Hindlimb muscle (tissue), 1 donor: ENCODE data around the gene IFT20. TPM values are rescaled to one million over a fixed set of nuclear protein-coding genes. Genes with fewer than 3 reads are reported as not detected.

Experiments
- DNase-seq: peaks from one replicate; pipeline ENCODE4 v3.0.0-alpha.2; 2013
- polyA plus RNA-seq: library from polyadenylated mRNA; unstranded; fragments of 120-200 nt; gene quantifications from one replicate; pipeline ENCODE4 v1.2.1, GENCODE V29; 2013; ENCODE audit not compliant: insufficient read length

The IFT20 gene, protein sequence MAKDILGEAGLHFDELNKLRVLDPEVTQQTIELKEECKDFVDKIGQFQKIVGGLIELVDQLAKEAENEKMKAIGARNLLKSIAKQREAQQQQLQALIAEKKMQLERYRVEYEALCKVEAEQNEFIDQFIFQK
- 27.1 TPM for polyA plus RNA-seq

DNA sequence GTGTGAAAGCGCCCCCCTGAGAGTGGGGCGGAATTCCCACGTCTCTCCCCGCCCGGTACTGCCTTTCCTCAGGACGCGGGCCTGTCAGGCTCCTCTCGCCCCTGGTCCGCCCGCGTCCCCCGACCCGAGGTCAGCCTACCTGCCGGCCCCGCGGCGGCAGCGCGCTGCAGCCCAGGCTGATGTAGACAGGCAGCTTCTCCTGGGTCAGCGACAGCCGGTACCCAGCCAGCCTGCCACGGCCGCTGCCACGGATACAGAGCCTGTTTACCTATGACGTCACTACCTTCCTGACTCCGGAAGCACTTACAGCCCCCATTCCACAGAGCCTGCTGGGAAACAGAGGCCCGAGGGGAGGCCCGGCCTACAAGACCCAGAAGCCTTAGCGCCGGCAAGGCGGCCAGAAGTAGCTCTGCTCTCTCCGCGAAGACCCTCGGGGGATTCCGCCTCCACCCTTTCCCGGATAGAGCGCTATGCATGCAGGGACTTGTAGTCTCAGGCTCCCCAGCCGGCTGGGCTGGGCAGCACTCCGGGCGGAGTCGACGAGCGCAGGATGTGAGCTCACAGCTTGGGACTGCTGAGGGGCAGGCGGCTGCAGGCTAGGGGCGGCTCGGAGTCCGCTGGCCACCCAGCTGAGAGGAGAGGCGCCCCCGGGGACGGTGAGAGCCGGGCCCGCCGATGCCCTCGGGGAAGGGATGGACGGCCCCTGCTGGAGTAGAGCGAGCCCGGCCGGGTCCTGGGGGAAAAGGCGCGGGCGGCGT lies at the start of gene IFT20, which contains the start of gene TNFAIP1:
Gene IFT20 (minus strand): TSS at position 272 of the 758 bp plus-strand sequence. CDS start 3,487 bp downstream, outside the sequence.
Gene TNFAIP1 (plus strand): TSS at position 561 of the 758 bp plus-strand sequence. CDS start 3,761 bp downstream, outside the sequence.
- DNase-seq: peak; percentile 100

DNA sequence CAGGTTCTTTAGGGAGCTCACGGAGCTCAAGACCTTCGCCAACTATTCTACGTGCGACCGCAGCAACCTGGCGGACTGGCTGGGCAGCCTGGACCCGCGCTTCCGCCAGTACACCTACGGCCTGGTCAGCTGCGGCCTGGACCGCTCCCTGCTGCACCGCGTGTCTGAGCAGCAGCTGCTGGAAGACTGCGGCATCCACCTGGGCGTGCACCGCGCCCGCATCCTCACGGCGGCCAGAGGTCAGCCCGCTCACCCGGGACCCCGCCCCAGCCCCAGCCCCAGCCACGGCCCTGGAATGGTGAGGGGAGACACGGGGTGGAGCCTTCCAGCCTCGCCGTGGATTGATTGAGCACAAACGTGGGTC lies 49.7 kb upstream of the IFT20 start:
- DNase-seq: no peak

DNA sequence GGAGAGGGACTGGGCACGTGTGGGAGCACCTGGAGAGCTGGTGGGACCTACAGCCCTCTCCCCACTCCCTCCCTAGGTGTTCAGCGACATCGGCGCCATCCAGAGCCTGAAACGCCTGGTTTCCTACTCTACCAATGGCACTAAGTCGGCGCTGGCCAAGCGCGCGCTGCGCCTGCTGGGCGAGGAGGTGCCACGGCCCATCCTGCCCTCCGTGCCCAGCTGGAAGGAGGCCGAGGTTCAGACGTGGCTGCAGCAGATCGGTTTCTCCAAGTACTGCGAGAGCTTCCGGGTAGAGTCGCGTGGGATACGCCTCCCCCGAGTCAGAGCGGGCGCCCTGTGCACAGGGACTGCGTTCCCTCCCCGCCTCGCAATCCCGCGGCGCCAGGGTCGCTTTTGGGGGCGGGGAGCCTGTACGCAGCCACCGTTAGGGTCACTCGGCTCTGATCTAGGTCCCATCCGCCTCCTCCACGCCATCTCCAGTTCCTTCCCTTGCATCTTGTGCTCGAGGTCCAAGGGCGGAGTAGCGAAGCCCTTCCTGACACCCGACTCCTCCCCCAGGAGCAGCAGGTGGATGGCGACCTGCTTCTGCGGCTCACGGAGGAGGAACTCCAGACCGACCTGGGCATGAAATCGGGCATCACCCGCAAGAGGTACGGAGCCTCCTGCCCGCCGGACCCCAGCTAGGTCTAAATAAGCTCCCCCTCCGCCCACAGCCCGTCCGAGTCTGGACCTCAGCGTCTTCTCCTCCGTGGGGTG lies 49.2 kb upstream of the IFT20 start:
- no peak for DNase-seq

DNA sequence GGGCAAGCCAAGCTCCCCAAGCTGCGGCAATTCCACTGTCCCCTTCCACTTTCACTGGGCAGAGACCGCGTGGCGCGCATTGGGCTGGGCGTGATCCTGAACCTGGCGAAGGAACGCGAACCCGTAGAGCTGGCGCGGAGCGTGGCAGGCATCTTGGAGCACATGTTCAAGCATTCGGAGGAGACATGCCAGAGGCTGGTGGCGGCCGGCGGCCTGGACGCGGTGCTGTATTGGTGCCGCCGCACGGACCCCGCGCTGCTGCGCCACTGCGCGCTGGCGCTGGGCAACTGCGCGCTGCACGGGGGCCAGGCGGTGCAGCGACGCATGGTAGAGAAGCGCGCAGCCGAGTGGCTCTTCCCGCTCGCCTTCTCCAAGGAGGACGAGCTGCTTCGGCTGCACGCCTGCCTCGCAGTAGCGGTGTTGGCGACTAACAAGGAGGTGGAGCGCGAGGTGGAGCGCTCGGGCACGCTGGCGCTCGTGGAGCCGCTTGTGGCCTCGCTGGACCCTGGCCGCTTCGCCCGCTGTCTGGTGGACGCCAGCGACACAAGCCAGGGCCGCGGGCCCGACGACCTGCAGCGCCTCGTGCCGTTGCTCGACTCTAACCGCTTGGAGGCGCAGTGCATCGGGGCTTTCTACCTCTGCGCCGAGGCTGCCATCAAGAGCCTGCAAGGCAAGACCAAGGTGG lies 46.0 kb upstream of the IFT20 start:
- DNase-seq: no peak

DNA sequence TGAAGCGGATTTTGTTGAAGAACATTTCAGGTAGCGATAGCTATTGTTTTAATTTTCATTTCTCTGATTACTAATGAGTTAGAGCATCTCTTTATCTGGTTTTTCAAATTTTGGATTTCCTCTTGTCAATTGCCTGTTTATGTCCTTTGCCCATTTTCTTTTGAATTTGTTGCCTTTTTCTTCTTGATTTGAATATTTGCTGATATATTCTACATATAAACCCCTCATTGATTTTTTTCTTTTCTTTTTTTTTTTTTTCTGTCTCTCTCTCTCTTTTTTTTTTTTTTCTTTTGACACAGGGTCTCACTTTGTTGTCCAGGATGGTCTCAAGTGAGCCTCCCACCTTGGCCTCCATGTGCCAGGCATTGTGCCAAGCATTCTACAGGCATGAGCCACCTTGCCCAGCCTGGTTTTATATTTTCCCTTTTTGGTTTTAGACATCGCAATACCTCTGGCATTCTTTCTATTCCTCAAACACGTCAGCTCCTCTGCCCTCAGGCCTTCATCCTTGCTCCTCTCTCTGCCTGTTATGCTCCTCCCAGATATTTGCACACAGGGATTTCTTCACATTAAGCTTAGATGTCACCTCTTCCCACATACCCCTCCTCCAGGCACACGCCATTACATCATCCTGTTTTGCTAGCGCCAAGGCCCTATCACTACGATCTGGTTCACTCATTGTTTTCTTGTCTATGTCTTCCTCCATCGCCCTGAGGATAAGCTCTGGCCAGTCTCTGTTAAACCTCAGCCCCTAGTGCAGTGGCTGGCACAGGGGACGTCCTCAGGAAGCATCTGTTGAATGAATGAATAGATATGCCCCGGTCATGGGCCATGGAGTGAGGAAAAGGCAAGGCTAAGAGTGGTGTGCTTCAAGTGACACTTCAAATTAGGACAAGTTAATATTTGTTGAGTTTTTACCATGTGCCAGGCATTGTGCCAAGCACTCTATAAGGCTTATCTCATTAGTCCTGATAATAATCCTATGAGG lies 44.8 kb upstream of the IFT20 start:
- DNase-seq: no peak

DNA sequence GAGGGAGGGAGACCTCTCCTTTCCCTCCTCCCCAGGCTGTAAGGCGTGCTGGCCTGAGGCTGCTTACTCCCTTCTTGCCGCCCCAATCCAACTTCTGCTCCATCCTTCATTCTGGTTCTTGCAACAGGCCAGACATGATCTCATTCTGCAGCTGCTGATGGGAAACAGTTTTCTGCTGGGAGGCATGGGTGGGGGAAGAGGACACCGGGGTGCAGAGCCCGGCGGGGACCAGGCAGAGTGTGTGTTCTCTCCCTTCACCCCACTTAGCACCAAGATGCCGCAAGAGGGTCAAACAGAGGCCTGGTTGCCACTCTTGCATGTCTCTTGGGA lies 37.6 kb upstream of the IFT20 start:
- DNase-seq: no peak

DNA sequence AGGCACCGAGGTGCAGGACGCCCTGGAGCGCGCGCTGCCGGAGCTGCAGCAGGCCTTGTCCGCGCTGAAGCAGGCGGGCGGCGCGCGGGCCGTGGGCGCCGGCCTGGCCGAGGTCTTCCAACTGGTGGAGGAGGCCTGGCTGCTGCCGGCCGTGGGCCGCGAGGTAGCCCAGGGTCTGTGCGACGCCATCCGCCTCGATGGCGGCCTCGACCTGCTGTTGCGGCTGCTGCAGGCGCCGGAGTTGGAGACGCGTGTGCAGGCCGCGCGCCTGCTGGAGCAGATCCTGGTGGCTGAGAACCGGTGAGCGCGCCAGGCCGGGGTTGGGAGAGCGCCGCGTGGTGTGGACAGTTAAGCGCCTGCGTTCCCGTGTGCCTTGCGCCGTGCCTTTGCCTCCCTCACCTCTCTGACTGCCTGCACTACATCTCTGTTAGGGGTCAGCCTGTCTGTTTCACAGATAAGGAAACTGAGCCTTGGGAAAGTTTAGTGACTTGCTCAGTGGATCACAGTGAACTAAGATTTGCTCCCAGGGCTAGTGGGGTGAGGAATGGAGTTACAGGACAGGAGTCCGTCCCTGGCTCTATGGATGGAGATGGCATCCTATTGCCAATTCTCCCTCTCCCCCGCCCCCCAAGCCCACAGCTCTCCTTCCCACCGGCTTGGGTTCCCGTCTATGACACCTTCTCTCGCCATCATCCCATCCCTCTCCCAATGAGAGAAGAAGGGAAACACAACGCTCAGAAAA lies 37.1 kb upstream of the IFT20 start:
- peak; percentile 41 for DNase-seq

DNA sequence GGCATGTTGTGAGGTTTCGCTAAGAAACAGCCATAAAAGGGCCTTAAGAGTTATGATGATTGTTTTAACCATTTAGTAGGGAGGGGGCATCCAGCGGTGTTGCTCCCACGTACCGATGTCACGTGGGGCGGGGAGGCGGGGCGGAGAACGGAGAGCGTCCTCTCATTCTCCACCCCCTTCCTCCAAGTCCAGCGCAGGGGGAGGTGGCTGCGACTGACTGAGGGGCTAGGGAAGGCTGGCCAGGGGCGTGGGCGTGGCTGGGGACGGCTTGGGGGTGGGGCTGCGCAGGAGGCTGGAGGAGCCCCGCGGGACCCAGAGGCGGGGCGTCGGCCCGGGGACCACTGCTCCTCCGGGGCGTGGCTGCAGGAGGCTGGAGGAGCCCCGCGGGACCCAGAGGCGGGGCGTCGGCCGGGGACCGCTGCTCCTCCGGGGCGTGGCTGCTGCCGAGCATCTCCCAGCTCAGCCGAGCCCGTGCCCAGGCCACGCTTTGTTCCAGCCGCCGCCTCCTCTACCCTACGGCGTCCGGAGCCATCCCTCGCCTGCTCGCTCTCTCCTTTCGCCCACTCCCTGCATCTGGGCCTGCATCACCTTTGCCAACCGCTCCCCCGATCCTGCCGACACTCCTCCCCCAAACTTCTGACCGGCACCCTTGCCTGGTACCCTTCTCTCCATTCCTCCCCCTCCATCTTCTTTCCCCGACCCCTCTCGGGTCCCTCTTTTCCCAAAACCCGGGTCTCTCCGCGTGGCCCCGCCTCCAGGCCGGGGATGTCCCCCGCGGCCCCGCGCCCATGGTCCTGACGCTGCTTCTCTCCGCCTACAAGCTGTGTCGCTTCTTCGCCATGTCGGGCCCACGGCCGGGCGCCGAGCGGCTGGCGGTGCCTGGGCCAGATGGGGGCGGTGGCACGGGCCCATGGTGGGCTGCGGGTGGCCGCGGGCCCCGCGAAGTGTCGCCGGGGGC lies 36.3 kb upstream of the IFT20 start, which contains the start of gene SARM1:
Gene SARM1 (plus strand): TSS at position 450 of the 958 bp plus-strand sequence. CDS start 339 bp downstream, at position 789.
- DNase-seq: peak; percentile 66

DNA sequence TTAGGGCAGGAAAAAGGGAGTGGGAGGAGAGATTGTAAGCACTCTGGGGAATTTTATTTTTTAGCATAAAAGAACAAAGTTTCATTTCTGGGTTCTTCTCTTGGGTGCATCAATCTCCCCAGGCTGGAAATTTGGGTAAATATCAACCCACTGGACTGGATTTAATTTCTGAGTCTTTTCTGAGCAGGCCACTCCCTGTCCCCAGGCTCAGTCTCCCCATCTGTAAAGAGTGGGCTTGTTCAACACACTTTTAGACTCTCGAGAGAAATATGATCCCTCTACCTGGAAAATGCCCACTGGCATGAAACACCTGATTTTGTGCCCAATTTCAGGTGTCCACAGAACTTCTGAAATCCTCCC lies 35.5 kb upstream of the IFT20 start:
- DNase-seq: no peak

DNA sequence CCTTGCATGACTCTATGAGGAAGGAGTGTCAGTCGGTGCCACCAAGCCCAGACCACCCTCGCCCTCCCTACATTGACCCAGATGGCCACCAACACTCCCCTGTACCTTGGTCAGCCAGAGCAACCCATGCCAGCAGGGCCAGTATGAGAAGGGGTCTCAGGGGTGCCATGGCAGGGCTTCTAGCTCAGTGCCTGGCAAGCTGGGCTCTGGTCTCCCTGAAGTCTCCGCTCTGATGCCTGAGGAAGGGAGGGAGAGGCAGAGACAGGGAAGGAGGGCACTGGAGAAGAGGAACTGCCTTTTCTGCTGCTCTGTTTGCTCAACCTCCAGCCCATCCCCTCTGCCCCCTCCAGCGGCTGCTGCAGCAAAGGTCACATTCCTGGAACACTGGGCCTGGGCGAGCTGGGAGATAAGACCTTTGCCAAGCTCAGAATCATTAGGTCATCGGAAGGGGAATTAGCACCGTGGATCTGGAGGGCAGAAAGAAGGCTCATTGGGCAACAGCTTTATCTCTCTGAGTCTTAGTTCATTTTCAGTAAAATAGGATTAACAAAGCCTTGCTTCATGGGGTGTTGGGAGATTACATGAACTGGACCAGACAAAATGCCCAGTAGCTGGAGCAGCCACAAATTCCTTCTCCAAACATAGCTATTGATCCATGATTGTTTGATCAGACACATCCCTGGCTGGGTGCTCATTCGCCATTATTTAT lies 34.9 kb upstream of the IFT20 start, which contains the start of gene VTN:
Gene VTN (minus strand): TSS at position 273 of the 709 bp plus-strand sequence. CDS start 104 bp downstream, at position 169.
- no peak for DNase-seq

DNA sequence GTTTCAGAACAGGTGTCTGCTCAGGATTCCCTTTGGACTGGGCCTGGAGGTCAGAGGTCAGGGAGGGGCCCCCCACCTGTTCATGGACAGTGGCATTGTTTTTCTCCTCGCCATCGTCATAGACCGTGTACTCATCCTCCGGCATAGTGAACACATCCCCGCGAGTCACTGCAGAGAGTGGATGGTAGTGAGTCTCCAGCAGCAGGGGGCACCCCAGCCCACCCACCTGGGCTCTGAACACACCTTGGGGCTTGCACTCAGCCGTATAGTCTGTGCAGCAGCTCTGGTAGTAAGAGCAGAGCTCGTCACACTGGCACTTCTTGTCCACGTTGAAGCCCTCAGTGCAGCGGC lies 34.4 kb upstream of the IFT20 start:
- no peak for DNase-seq

DNA sequence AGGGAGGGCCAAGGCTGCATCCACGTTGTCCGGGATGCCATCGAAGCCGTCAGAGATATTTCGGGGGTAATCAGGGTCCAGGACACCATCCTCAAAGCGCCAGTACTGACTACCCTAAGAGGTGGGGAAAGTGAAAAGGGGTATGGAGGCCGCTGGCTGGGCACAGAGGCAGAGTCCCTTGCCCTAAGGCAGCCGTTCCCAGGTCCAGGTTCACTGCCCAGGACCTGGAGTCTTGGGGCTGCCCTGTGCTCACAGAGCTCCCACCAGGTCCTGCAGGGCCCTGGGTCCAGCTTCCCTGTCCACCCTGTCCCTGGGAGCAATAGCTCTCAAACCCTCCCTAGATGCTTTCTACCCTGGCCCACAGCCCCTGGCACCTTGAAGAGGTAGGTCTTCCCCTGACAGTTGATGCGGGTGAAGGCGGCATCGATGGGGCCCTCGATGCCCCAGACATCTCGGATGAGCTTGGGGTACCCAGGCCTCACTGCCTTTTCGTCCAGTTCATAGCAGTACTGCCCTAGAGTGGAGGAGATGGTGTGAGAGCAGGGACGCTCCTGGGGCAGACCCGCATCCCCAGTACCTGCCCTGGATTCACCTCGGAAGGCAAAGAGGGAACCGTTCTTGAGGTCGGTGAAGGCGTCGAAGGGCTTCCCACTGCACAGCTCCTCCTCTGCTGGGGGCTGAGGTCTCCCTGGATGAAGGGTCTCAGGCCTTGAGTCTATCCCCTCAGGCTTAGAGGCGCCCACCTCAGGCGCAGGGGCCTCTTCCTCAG lies 33.8 kb upstream of the IFT20 start:
- DNase-seq: no peak

DNA sequence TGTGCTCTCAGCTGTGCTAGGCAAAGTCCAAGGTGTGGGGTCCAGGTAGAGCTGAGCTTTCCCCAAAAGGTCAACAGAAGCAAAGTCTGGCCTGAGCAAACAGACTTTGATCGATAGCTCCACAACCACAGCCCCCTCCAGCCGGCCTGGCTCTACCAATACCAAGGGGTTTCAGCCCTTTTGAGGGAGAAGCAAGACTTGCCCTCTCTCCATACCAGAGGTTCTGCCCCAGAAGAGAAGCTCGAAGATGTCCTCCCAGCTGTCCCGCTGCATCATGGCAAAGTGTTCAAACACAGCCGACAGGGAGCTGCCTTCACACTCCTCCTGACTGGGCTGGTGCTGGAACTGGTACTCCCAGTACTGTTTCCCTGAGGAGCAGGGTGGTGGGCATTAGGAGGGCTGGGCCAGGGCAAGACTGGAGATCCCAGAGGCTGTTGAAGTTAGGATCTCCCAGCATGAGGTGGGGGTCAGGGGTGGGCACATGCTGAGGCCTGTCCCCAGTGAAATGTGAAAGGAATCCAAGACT lies 33.1 kb upstream of the IFT20 start:
- DNase-seq: no peak

DNA sequence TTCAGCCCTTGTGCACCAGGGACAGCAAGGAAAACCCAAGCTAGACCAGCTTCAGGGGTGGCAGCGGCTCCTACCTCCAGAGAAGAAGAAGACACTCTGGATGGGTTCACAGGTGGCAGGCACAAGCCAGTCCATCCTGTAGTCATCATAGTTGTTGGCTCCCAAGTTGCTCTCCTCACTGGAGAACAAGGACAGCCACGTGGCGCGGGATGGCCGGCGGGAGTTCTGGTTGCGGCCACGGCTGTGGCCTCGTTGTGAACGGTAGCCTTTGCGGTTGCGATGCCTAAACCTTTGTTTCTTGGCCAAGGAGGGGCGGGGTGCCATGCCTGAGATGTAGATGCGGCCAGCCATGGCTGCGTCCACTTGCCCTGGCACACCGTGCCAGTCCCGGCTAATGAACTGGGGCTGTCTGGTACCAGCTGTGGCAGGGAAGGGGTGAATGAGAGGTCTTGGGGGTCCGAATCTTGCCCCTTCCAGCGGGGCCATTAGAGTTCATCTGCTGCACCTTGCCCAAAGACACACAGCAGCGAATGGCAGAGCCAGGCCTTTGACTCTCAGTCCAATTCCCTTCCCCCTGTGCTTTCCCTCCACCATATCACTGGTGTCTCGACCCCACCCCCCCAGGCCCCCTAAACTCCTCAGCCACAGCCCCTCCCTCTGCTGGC lies 32.5 kb upstream of the IFT20 start:
- DNase-seq: no peak

DNA sequence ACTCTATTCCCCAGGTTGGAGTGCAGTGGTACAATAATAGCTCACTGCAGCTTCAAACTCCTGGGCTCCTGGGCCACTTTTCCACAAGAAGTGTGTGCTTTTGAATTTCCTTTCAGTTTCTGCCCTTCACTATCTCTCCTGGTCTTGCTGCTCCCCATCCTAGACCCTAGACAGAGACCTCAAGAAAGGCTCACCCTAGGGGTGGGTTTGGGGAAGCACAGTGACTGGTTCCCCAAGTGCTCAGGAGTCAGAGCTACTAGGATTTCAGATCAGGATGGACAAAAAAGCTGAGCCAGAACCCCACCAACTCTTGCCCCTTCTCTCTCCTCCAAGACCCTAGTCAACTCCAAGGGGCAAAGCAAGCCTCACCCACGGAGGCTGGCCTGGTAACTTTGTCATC lies 31.3 kb upstream of the IFT20 start:
- no peak for DNase-seq

DNA sequence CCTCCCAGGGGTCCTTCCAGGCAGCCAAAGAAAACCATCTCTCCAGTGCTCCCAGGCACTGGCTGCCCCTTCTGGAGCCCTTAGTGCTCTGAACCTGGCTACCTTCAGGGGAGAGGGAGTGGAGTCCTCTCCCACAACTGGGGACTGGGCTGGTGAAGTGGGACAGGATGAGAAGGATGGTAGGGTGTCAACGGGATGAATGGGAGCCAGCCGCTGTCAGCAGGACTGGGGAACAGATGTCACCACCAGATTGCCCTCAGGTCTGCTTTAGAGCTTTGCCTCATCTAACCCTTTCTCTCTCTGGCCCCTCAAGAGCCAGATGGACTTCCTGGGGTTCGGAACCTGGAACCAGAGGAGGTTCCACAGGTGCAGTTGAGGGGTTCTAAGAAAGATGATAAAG lies 30.2 kb upstream of the IFT20 start:
- DNase-seq: no peak

DNA sequence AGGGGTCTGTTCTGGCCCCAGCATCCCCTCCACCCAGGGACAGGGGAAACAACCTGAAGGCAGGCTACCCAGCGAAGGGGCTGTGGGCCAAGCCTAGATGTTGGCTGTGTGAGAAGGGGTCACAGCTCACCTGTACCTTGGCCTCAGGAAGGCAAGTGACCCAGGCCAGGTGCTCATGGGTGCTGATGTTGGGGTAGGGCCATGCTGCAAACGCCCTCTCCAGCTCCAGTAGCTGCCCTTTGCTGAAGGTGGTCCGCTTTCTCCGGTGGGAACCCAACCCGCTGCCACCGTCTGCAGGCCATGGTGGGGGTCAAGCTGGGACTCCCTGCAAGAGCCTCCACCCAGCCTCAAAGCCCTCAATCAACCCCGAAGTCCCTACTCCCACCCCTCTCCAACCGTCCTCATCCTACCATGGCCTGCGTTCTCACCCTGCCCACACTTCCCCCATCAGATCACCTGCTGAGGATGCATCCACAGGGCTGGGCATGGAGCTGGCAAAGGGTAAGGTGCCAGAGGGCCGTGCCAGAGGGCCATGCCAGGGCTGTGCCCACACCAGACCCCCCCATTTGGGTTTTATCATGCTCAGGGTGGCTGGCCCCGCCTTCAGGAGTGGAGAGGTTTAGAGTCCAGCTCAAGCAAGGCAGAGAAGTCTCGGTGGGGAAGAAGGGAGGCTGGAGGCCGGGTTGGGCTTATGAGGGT lies 29.5 kb upstream of the IFT20 start, which contains the start of gene SEBOX:
Gene SEBOX (minus strand): TSS at position 535 of the 699 bp plus-strand sequence. CDS start 48 bp downstream, at position 487.
- DNase-seq: no peak
